ENCODE data around the gene PLEKHH1.

GRCh38 chr14:67583711-67584644, 50.9 kb downstream of the PLEKHH1 start:
- no peak for TF ChIP-seq CREB1 (CRISPR knock-in tag; IDR thresholded peaks at IDR 0.05; ENCODE audit: low read depth)
- TF ChIP-seq CTCF (conservative IDR thresholded peaks at IDR 0.05; ENCODE audit: low read depth in 2 of 2), result peak; percentile 77 to 89
- no peak for TF ChIP-seq ZNF114 (CRISPR knock-in tag; IDR thresholded peaks at IDR 0.05)
- TF ChIP-seq POLR2AphosphoS5 (IDR thresholded peaks at IDR 0.05; ENCODE audit: low read depth), result no peak
- TF ChIP-seq REST (IDR thresholded peaks at IDR 0.05; ENCODE audit: unreplicated experiment), result no peak
- TF ChIP-seq ETS1 (IDR thresholded peaks at IDR 0.05), result no peak
- TF ChIP-seq JUNB (IDR thresholded peaks at IDR 0.05; ENCODE audit: unreplicated experiment), result no peak
- no peak for TF ChIP-seq EZH2 (IDR thresholded peaks at IDR 0.05; ENCODE audit: low read depth, unreplicated experiment)
- TF ChIP-seq STAT1 (IDR thresholded peaks at IDR 0.05; ENCODE audit: unreplicated experiment), result no peak
- no peak for TF ChIP-seq EZH2phosphoT487 (IDR thresholded peaks at IDR 0.05; ENCODE audit: unreplicated experiment)

Data from GM23338 (cell line).